ENCODE measurements around the gene TRMT44.
"Not testable (repeated sequence)": the region's sequence is repeated elsewhere in the genome, so short reads cannot be mapped to it uniquely, and the experiment has no call there.

The TRMT44 gene

GRCh38 chr4:8500966-8501365, 60.4 kb downstream of the TRMT44 start:
- DNase-seq: no peak

DNA sequence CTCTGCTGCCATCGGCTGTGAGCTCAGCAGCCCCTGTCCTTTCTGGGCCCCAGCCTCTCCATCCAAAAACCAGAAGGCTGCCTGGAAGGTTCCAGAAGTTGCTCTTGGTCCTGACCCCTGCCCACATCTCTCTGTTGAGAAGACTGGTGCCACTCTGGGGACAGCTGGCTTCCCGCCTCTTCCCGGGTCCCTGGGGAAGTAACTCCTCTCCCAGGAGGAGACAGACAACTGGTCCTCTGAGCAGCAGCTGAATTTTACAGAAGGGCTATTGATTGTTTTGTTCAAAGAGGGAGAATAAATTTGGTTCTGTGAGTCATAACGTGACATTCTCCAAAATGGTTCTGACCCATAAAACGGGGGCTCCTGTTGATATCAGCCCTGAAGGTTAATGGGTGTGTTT, 61.2 kb downstream of the TRMT44 start:
- no peak for DNase-seq

GRCh38 chr4:8502371-8502770, 61.8 kb downstream of the TRMT44 start:
- DNase-seq: no peak

DNA sequence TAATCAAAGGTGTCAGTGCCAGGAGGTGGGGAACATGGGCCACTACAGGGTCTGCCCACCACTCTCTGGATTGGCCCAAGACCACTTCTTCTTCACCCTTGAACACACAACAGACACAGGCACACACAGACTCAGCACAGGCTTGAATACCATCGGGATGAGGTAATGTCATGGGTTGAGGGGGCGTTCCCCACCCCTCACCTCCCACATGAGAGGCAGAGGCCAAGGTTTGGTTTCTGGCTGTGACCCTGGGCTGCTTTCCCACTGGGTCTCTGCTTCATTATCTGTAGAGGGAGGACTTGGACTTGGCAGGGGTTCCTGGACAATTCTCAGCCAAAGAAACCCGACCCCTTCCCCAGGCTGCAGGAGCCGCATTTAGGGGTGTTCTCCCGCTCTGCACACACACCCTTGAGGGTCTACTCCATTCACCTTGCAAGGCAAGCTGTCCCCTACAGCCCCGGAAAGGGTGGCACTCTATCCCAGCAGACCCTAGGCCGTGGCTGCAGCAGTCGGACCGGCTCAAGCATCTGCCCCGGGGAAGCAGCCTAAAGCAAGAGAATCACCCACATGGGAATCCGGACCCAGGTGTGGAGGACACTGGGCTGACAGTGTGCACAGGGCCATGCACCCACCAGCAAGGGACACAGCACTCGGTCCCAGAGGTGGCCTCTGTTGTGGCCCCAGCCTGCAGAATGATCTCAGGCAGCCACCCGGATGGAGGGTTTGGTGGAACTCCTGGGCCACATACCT, 62.4 kb downstream of the TRMT44 start:
- no peak for DNase-seq

- no peak for DNase-seq
Measured at GRCh38 chr4:8503801-8504200, 63.2 kb downstream of the TRMT44 start.

DNA sequence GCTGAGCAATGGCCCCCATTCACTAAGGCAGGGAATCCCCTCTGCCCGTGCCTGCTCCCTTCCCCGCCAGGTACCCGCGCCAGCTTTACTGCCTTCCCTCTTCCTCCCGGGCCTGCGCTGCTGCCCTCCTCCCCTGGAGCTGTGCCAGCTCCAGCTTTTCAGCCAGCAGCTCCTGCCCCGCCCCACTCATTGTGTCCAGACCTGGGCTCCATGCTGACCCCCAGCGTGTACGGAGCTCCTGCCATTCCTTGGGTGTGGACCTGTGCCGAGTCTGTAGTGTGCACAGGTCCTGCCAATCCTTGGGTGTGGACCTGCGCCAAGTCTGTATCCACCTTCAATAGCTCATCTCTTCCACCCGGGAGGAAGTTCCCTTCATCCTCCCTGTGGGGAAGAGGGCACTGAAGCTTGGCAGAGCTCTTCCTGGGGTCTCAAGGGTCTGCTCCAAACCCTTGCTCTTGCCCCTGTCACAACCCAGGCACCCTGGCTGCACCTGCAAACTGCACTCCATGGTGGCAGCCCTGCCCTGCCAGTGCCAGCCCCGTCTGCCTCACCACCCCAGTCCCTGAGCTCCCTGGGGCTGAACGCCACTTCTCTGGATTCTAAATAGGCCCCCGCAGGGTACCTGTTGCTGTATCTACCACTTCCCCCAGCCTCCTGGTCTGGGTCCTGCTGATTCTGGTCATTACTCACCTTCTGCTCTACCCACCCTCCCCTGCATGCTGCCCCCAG, 63.9 kb downstream of the TRMT44 start:
- no peak for DNase-seq

DNA sequence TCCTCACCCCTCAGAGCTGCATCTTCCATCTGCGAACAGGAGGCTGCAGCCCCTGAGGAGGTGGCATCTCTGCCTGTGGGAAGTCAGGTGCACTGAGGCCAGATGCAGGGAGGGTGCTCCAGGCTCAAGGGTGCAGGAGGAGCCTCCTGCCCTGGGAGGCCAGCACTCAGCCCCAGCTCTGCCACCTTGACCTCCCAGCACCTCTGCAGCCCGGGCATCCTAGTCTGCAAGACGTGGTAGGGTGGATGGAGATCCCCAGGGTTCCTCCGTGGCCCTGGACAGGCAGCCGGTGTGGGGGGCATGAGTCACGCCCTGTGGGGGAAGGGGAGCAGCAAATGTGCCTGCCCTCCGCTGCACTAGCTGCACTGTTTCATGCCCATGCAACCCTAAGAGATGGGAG, 64.7 kb downstream of the TRMT44 start:
- DNase-seq: no peak

DNA sequence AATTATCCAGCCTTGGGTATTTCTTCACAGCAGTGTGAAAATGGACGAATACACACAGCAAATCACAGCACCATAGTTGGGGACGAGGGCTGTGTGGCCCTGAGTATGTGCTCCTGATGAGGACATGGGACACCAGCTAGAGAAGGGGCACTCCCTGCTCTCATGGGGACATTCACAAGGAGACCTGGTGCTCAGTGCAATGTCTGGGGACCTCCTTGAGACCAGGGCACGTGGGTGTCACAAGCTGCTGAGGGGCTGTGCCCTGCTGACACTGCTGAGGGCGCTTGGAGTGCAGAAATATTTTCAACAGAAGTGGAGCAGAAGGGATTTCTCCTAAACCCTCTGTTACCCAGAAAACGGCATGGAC, 65.4 kb downstream of the TRMT44 start:
- no peak for DNase-seq

GRCh38 chr4:8506373-8507195, 66.0 kb downstream of the TRMT44 start:
- DNase-seq: no peak

DNA sequence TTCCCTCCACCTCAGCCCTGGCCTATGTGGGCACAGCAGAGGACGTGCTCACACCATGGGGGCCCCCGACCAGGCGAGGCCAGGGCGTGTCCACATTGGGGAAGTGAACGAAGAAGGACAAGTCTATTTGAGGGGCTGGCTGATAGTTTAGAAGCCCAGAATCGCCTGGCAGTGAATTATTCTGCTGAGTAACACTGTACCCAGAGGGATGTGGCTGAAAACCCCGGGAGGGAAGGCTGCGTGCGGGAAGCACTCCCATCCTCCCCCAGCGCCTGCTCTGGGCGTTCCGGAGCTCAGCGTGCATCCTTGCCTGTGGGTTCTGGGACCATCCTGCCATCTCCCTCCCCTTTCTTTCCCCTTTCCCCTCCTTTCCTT, 66.6 kb downstream of the TRMT44 start:
- no peak for DNase-seq

DNA sequence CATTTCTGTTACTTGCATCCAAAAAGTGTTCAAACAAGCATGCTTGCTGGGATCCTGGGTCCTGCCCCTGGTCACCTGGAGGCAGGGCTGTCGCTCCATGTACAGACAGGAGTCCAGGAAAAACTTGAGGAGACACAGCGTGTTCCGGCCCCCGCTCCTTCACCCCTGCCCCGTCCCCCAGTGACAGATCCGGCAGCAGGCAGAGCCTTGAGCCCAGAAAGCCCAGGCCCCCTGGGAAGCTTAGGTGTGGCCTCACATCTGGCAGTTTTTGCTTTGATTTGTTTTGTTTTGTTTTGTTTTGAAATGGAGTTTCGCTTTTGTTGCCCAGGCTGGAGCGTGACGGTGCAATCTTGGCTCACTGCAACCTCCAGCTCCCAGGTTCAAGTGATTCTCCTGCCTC, 67.0 kb downstream of the TRMT44 start:
- no peak for DNase-seq

DNA sequence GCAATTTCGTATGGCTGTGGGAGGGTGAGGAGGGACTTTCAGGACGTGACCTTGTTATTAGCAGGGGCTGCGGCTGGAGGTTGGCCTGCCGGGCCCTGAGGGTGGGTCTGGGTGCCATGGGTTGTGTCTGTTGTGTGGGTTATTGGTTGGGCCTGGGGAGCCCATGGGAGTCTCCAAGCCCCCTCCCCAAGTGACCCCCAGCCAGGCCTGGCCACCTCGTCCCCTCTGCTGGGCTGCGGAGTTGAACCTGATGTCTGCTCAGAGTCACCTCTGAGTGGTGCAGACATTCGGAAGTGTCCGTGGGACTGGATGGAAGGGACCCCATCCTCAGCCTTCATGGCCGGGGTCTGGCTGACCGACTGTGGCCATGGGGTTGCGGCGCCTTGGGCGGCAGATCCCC, 67.7 kb downstream of the TRMT44 start:
- DNase-seq: no peak

GRCh38 chr4:8508740-8509139, 68.2 kb downstream of the TRMT44 start:
- DNase-seq: no peak

GRCh38 chr4:8509311-8509950, 68.9 kb downstream of the TRMT44 start:
- DNase-seq: no peak

DNA sequence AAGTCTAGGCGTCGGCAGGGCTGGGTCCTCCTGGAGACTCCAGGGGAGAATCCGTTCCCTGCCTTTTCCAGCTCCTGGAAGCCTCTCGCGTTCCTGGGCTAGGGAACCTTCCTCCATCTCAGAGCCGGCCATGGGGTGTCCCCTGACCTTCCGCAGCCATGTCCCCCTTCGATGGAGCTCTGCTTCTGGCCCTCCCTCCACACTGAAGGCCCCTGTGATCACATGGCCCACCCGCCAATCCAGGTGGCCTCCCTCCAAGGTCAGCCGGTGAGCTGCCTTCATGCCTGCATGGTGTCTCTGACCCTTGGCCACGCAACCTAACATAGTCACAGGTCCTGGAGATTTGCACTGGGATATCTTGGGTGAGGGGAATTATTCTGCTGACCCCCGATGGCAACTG, 69.6 kb downstream of the TRMT44 start:
- DNase-seq: no peak

- no peak for DNase-seq
Measured at GRCh38 chr4:8510611-8511285, 70.2 kb downstream of the TRMT44 start.

DNA sequence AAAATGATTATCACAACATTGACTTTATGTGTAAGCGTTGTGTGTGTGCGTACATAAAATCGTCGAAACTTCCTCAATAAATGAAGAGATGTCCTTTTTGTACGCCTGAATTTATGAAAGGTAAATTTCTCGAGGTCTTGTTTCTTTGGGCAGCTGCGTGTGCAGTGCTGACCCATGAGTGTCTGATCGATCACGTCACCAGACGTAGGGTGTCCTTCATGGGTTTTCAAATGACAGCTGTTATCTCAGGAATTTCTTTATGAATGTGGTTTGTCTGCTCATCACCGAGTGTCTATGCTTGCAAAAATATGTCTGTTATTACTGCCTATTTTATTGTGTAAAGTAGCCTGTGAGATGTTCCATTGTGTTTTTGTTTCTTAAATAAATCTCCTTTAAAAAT, 71.9 kb downstream of the TRMT44 start:
- DNase-seq: no peak

GRCh38 chr4:8513080-8513479, 72.5 kb downstream of the TRMT44 start:
- DNase-seq: not testable (repeated sequence)

- DNase-seq: no peak
Measured at GRCh38 chr4:8513931-8514330, 73.4 kb downstream of the TRMT44 start.

GRCh38 chr4:8514391-8514790, 73.8 kb downstream of the TRMT44 start:
- no peak for DNase-seq

GRCh38 chr4:8515316-8516060, 74.9 kb downstream of the TRMT44 start:
- no peak for DNase-seq

- no peak for DNase-seq
Measured at GRCh38 chr4:8516061-8516573, 75.5 kb downstream of the TRMT44 start.

Data from CD4-positive, alpha-beta T cell treated with Interleukin-12 subunit alpha and Interleukin-12 subunit beta, for 1 hour (primary cell).